ENCODE data around the gene CLDN3. TPM values are rescaled to one million over a fixed set of nuclear protein-coding genes. Genes with fewer than 3 reads are reported as not detected.

CLDN3 gene
- total and polyA plus RNA-seq, 9 of the 15 experiments (the other 6 are each of a cell fraction or from before 2014, with no cell fraction given): 0.29 TPM; not detected in 8

DNA sequence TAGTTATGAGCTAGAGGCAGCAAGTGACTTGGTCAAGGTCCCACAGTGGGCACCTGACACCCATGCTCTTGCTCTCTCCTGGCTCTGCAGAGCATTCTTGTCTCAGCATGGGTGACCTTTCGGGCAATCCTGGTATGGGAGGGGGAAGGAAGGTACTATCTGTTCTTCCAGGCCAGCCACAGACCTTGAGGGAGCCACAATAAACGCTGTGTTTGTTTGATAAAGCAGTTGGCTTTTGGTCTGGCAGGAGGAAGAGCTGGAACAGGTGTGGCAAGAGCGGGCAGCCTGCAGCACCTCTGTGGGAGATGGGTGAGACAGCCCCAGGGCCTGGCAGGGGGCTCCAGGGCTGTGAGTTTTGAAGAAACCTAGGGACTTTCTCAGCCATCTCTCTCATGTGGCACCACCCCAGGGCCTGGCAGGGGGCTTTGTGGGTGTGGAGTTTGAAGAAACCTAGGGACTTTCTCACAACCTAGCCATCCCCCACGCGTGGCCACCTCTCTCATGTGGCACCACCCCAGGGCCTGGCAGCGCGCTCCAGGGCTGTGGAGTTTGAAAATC lies 11.4 kb downstream of the CLDN3 start (continued):
- TF ChIP-seq CBFA2T3 (IDR thresholded peaks at IDR 0.05) (peak; percentile 90), SRSF1 (IDR thresholded peaks at IDR 0.05; ENCODE audit: low read depth, low read length) (no peak), JUND (IDR thresholded peaks at IDR 0.05; ENCODE audit: borderline replicate concordance, low read depth, low read length) (no peak), JUND (tag; IDR thresholded peaks at IDR 0.05; ENCODE audit: borderline replicate concordance, low read depth, low read length) (no peak), GTF2A2 (tag; IDR thresholded peaks at IDR 0.05) (no peak), KAT8 (IDR thresholded peaks at IDR 0.05; ENCODE audit: low read depth) (no peak), MAFG (tag; conservative IDR thresholded peaks at IDR 0.05) (no peak), BMI1 (IDR thresholded peaks at IDR 0.05; ENCODE audit: low read length) (no peak), SNIP1 (IDR thresholded peaks at IDR 0.05; ENCODE audit: low read depth) (no peak), ZNF766 (CRISPR knock-in tag; conservative IDR thresholded peaks at IDR 0.05) (0 out of 2 replicates have a peak, but pooled peaks have one; percentile 31), MTA2 (IDR thresholded peaks at IDR 0.05; ENCODE audit: low read depth) (peak; percentile 72), XRCC4 (IDR thresholded peaks at IDR 0.05; ENCODE audit: extremely low read depth, insufficient read depth, insufficient read length) (no peak), PHTF2 (CRISPR knock-in tag; IDR thresholded peaks at IDR 0.05) (no peak), ZNF444 (CRISPR knock-in tag; IDR thresholded peaks at IDR 0.05) (no peak), CBFA2T2 (conservative IDR thresholded peaks at IDR 0.05) (peak; percentile 85), NFXL1 (CRISPR knock-in tag; IDR thresholded peaks at IDR 0.05) (no peak), FOXP1 (CRISPR knock-in tag; IDR thresholded peaks at IDR 0.05) (no peak)
- TF ChIP-seq, protein P1, sequence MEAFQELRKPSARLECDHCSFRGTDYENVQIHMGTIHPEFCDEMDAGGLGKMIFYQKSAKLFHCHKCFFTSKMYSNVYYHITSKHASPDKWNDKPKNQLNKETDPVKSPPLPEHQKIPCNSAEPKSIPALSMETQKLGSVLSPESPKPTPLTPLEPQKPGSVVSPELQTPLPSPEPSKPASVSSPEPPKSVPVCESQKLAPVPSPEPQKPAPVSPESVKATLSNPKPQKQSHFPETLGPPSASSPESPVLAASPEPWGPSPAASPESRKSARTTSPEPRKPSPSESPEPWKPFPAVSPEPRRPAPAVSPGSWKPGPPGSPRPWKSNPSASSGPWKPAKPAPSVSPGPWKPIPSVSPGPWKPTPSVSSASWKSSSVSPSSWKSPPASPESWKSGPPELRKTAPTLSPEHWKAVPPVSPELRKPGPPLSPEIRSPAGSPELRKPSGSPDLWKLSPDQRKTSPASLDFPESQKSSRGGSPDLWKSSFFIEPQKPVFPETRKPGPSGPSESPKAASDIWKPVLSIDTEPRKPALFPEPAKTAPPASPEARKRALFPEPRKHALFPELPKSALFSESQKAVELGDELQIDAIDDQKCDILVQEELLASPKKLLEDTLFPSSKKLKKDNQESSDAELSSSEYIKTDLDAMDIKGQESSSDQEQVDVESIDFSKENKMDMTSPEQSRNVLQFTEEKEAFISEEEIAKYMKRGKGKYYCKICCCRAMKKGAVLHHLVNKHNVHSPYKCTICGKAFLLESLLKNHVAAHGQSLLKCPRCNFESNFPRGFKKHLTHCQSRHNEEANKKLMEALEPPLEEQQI (IDR thresholded peaks at IDR 0.05): no peak
